ENCODE results near the gene PCNT. TPM values are rescaled to one million over a fixed set of nuclear protein-coding genes. Genes with fewer than 3 reads are reported as not detected.

PCNT gene
- total and polyA plus RNA-seq, 9 of the 15 experiments (the other 6 are each of a cell fraction or from before 2014, with no cell fraction given) = 9.1 to 53.5 (median 31.3) TPM

- TF ChIP-seq, protein P1, sequence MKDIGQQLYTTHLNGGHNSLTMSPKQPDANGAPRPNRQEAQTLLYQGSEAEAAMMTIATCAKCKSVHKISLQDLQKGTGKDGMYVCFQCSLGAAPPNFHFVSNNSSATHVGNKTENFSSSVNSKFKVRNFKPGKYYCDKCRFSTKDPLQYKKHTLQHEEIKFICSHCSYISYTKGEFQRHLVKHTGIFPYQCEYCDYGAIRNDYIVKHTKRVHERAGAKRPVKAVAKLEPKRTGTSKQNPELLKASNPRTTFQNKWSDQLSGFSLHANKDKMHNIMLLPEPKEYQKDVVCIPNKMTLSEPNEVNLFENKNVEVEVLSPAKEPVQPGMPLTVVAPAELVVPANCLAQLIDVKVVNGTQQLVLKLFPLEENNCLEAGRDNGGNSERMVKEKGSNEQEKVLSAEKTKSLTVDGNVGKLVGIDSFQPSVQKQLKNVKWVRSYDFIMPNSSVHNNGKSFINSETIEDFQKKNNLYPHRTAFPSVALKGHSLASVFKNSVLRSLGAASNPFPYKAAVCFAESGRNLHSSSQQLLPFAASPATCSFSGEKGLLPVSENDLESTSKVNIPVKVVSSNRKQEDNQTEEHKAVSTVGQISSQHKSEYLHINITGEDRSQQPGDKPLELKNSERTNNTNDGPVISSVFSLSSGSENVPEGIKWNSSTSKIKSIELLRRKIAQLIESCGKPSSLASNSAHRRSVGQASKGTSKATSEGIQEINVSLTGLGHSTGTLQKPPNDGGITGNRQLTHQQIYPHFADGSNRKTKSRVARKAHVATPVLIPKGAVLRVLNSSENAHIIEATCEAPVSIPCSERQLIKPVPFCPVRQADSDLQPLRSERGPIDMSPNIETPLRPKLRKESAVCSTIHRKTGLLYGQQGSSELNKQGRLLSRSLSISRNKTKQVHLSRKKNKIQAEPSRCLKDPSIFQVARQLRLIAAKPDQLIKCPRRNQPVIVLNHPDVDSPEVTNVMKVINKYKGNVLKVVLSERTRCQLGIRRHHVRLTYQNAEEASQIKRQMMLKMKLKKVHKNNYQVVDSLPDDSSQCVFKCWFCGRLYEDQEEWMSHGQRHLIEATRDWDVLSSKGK (CRISPR knock-in tag; IDR thresholded peaks at IDR 0.05) = no peak
- TF ChIP-seq NBN (IDR thresholded peaks at IDR 0.05; ENCODE audit: low read depth) (peak; percentile 79; the same call in 1 of the 2 replicates), COPS2 (conservative IDR thresholded peaks at IDR 0.05) (no peak), NR2F6 (CRISPR knock-in tag; IDR thresholded peaks at IDR 0.05) (no peak), POLR2AphosphoS2 (IDR thresholded peaks at IDR 0.05; ENCODE audit: low read length) (no peak), TCF3 (CRISPR knock-in tag; IDR thresholded peaks at IDR 0.05) (peak; percentile 70), MTA2 (IDR thresholded peaks at IDR 0.05; ENCODE audit: low read depth) (peak; percentile 56), RBM39 (optimal IDR thresholded peaks at IDR 0.05; ENCODE audit: low read depth, low read length) (no peak), ZNF280B (CRISPR knock-in tag; IDR thresholded peaks at IDR 0.05) (no peak), ZMIZ1 (IDR thresholded peaks at IDR 0.05; ENCODE audit: low read depth in 2 of 2, low read length in 2 of 2) (no peak), ELF4 (CRISPR knock-in tag; IDR thresholded peaks at IDR 0.05) (peak; percentile 50; the same call in 1 of the 2 replicates), ZC3H11A (IDR thresholded peaks at IDR 0.05; ENCODE audit: low read depth, low read length) (no peak), TAL1 (IDR thresholded peaks at IDR 0.05) (peak; percentile 75), POLR2A (conservative IDR thresholded peaks at IDR 0.05) (peak; percentile 46), MXI1 (IDR thresholded peaks at IDR 0.05; ENCODE audit: low read depth, low read length) (no peak; the same call in 1 of the 2 replicates)
- TF ChIP-seq, protein P2, sequence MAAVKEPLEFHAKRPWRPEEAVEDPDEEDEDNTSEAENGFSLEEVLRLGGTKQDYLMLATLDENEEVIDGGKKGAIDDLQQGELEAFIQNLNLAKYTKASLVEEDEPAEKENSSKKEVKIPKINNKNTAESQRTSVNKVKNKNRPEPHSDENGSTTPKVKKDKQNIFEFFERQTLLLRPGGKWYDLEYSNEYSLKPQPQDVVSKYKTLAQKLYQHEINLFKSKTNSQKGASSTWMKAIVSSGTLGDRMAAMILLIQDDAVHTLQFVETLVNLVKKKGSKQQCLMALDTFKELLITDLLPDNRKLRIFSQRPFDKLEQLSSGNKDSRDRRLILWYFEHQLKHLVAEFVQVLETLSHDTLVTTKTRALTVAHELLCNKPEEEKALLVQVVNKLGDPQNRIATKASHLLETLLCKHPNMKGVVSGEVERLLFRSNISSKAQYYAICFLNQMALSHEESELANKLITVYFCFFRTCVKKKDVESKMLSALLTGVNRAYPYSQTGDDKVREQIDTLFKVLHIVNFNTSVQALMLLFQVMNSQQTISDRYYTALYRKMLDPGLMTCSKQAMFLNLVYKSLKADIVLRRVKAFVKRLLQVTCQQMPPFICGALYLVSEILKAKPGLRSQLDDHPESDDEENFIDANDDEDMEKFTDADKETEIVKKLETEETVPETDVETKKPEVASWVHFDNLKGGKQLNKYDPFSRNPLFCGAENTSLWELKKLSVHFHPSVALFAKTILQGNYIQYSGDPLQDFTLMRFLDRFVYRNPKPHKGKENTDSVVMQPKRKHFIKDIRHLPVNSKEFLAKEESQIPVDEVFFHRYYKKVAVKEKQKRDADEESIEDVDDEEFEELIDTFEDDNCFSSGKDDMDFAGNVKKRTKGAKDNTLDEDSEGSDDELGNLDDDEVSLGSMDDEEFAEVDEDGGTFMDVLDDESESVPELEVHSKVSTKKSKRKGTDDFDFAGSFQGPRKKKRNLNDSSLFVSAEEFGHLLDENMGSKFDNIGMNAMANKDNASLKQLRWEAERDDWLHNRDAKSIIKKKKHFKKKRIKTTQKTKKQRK (IDR thresholded peaks at IDR 0.05; ENCODE audit: borderline replicate concordance, low read depth, low read length) = no peak
Observed at GRCh38 chr21:46294647-46295176, 29.2 kb upstream of the PCNT start (continued).
